CD14-positive monocyte (primary cell): ENCODE measurements around the gene ERBB3. TPM values are rescaled to one million over a fixed set of nuclear protein-coding genes. Genes with fewer than 3 reads are reported as not detected.

Source experiments
- DNase-seq, 3 donors: peaks; one replicate each; pipeline ENCODE4 v3.0.0-alpha.2; 2011 to 2022
- H2AFZ ChIP-seq: 2 replicates; pipeline ENCODE4 v1.6.0; 2012; ENCODE audit warnings: mild to moderate bottlenecking, low read depth, low read length, inconsistent platforms; ENCODE audit not compliant: insufficient read depth, poor library complexity, severe bottlenecking
- H3K27ac ChIP-seq, 2 donors: 1 replicate in 1 of 2; 2 replicates in 1 of 2; pipeline ENCODE4 v1.5.1; 2012 to 2013; ENCODE audit warnings: low read length in 2 of 2, control low read depth in 1 of 2, inconsistent platforms in 1 of 2, low read depth in 1 of 2, mild to moderate bottlenecking in 1 of 2
- H3K27me3 ChIP-seq, 2 donors: one replicate each; pipeline versions ENCODE4 v1.6.0 to v1.6.1; 2011 to 2013; ENCODE audit warnings: low read length in 2 of 2; ENCODE audit not compliant: control insufficient read depth in 2 of 2, insufficient read depth in 2 of 2
- H3K36me3 ChIP-seq, 2 donors: replicated peaks in 1 of 2; 1 replicate in 1 of 2; 2 replicates in 1 of 2; pipeline versions ENCODE4 v1.5.1 to v1.6.1; 2012 to 2013; ENCODE audit warnings: low read length in 2 of 2, control low read depth in 1 of 2, inconsistent platforms in 1 of 2, mild to moderate bottlenecking in 1 of 2; ENCODE audit not compliant: insufficient read depth in 2 of 2, control insufficient read depth in 1 of 2
- H3K4me1 ChIP-seq, 2 donors: 1 replicate in 1 of 2; 2 replicates in 1 of 2; pipeline versions ENCODE4 v1.5.1 to v1.6.1; 2012 to 2013; ENCODE audit warnings: low read length in 2 of 2, control low read depth in 1 of 2, inconsistent platforms in 1 of 2, mild to moderate bottlenecking in 1 of 2, moderate library complexity in 1 of 2; ENCODE audit not compliant: insufficient read depth in 2 of 2, control insufficient read depth in 1 of 2
- H3K4me2 ChIP-seq: replicated peaks from 2 replicates; pipeline ENCODE3; 2012; ENCODE audit warnings: low read length, moderate library complexity, mild to moderate bottlenecking; ENCODE audit not compliant: poor library complexity, severe bottlenecking; ENCODE audit errors: extremely low read depth
- H3K4me3 ChIP-seq, 3 experiments: fragments of 200-600 bp in 1 of 3; sonication (generic) in 1 of 3; replicated peaks in 1 of 3; 1 replicate in 2 of 3; 2 replicates in 1 of 3; pipeline ENCODE4 v1.5.1; 2011 to 2013; ENCODE audit warnings: low read length in 3 of 3, mild to moderate bottlenecking in 3 of 3, control low read depth in 2 of 3, low read depth in 2 of 3, inconsistent platforms in 1 of 3, moderate library complexity in 1 of 3
- H3K79me2 ChIP-seq: 2 replicates; pipeline ENCODE4 v1.6.0; 2012; ENCODE audit warnings: mild to moderate bottlenecking, control low read depth, inconsistent platforms, low read length, moderate library complexity; ENCODE audit not compliant: insufficient read depth
- H3K9ac ChIP-seq: 2 replicates; pipeline ENCODE4 v1.6.0; 2017; ENCODE audit warnings: low read length, mild to moderate bottlenecking; ENCODE audit not compliant: insufficient read depth, poor library complexity, severe bottlenecking
- H3K9me3 ChIP-seq, 2 donors: replicated peaks in 1 of 2; 1 replicate in 1 of 2; 2 replicates in 1 of 2; pipeline versions ENCODE4 v1.5.1 to v1.6.1; 2012 to 2013; ENCODE audit warnings: low read length in 2 of 2, control low read depth in 1 of 2; ENCODE audit not compliant: control insufficient read depth in 1 of 2, insufficient read depth in 1 of 2
- H4K20me1 ChIP-seq: 2 replicates; pipeline ENCODE4 v1.6.0; 2012; ENCODE audit warnings: mild to moderate bottlenecking, low read length, control low read depth, moderate library complexity; ENCODE audit not compliant: insufficient read depth
- H3K27ac Mint-ChIP-seq, 7 donors: one replicate each; pipeline ENCODE4 v1.8.0; 2020; ENCODE audit warnings: mild to moderate bottlenecking in 7 of 7, mixed read lengths in 7 of 7, moderate library complexity in 6 of 7, inconsistent platforms in 2 of 7
- H3K27me3 Mint-ChIP-seq, 3 donors: one replicate each; pipeline ENCODE4 v1.8.0; 2021 to 2022; ENCODE audit warnings: low read depth in 3 of 3, mild to moderate bottlenecking in 3 of 3, mixed read lengths in 3 of 3, moderate library complexity in 3 of 3, inconsistent platforms in 1 of 3
- H3K36me3 Mint-ChIP-seq, 2 donors: one replicate each; pipeline ENCODE4 v1.8.0; 2020; ENCODE audit warnings: mixed read lengths in 2 of 2, inconsistent platforms in 1 of 2, mild to moderate bottlenecking in 1 of 2
- H3K4me1 Mint-ChIP-seq: one replicate; pipeline ENCODE4 v1.8.0; 2020; ENCODE audit warnings: mild to moderate bottlenecking, mixed read lengths
- H3K4me3 Mint-ChIP-seq, 2 donors: one replicate each; pipeline ENCODE4 v1.8.0; 2020; ENCODE audit warnings: mild to moderate bottlenecking in 2 of 2, mixed read lengths in 2 of 2, moderate library complexity in 1 of 2
- H3K9me3 Mint-ChIP-seq, 7 donors: one replicate each; pipeline ENCODE4 v1.8.0; 2020 to 2022; ENCODE audit warnings: mixed read lengths in 7 of 7, mild to moderate bottlenecking in 6 of 7, moderate library complexity in 6 of 7, inconsistent platforms in 2 of 7
- WGBS: methylation state at CpG from one replicate; pipeline ENCODE4 v1.1.5; 2013; ENCODE audit warnings: missing lambda C conversion rate; ENCODE audit not compliant: insufficient coverage; 5-methylcytosine and 5-hydroxymethylcytosine counted together
- intact Hi-C, 2 donors: fragments of 100-400 bp; cut with micrococcal nuclease; formaldehyde crosslinking; loops; one replicate each; pipeline versions ENCODE4 v1.15.0 to v1.15.1; 2023
- polyA plus RNA-seq, 3 donors: library from polyadenylated mRNA; depleted of rRNA in 1 of 3; unstranded in 2 of 3; stranded (reverse) in 1 of 3; fragments of 300-500 nt in 2 of 3; fragments of >200 nt in 1 of 3; fragmentation: Illumina TruSeq in 2 of 3; gene quantifications; 1 replicate in 2 of 3; 2 replicates in 1 of 3; pipeline ENCODE4 v1.2.3, GENCODE V29; 2012 to 2021
- TF ChIP-seq, protein P1 (sequence below): fragments of 200-600 bp; IDR thresholded peaks from one replicate; pipeline ENCODE4 v1.8.0; 2022; ENCODE audit warnings: antibody characterized with exemption, mild to moderate bottlenecking

The ERBB3 gene
- polyA plus RNA-seq, 3 donors = 0.01 TPM; not detected in 2

DNA sequence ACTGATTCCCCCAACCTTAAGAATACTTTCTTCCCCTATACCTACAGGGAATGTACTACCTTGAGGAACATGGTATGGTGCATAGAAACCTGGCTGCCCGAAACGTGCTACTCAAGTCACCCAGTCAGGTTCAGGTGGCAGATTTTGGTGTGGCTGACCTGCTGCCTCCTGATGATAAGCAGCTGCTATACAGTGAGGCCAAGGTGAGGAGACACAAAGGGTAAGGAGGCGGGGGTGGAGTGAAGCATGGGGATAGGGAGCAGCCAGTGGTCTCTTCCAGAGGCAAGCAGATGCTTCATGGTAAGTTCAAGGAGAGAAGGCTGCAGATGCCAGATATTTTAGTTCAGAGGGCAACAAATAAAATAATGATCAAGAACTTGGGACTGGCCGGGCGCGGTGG, 17.8 kb downstream of the ERBB3 start:
- Mint-ChIP-seq H3K9me3 (peaks cover 0 to 1% (median 0%) of the 10 kb centered on the region in 7 donors), H3K27me3 (peaks cover 15 to 28% (median 20%) of the 10 kb centered on the region in 3 donors), H3K36me3 (no peaks in the 10 kb centered on the region), H3K4me3 (no peak overlapping the region), H3K4me1 (peaks cover under 1% of the 10 kb centered on the region), H3K27ac (no peak overlapping the region)
- intact Hi-C loops = no loop called here
- no peak overlapping the region for H3K4me3 ChIP-seq
- no peaks in the 10 kb centered on the region for H3K36me3 ChIP-seq
- TF ChIP-seq, protein P1, sequence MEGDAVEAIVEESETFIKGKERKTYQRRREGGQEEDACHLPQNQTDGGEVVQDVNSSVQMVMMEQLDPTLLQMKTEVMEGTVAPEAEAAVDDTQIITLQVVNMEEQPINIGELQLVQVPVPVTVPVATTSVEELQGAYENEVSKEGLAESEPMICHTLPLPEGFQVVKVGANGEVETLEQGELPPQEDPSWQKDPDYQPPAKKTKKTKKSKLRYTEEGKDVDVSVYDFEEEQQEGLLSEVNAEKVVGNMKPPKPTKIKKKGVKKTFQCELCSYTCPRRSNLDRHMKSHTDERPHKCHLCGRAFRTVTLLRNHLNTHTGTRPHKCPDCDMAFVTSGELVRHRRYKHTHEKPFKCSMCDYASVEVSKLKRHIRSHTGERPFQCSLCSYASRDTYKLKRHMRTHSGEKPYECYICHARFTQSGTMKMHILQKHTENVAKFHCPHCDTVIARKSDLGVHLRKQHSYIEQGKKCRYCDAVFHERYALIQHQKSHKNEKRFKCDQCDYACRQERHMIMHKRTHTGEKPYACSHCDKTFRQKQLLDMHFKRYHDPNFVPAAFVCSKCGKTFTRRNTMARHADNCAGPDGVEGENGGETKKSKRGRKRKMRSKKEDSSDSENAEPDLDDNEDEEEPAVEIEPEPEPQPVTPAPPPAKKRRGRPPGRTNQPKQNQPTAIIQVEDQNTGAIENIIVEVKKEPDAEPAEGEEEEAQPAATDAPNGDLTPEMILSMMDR = no peak
- no peaks in the 10 kb centered on the region for H4K20me1 ChIP-seq
- no peaks in the 10 kb centered on the region for H3K4me1 ChIP-seq
- no peaks in the 10 kb centered on the region for H3K9me3 ChIP-seq
- no peak overlapping the region for H3K9ac ChIP-seq
- H3K27ac ChIP-seq = no peak overlapping the region
- WGBS = 93% methylated on average over 6 of the region's 6 CpGs
- H3K4me2 ChIP-seq = no peak overlapping the region
- no peak for DNase-seq
- no peak overlapping the region for H2AFZ ChIP-seq
- peaks cover 0 to 5% of the 10 kb centered on the region in 2 donors for H3K27me3 ChIP-seq
- no peaks in the 10 kb centered on the region for H3K79me2 ChIP-seq

DNA sequence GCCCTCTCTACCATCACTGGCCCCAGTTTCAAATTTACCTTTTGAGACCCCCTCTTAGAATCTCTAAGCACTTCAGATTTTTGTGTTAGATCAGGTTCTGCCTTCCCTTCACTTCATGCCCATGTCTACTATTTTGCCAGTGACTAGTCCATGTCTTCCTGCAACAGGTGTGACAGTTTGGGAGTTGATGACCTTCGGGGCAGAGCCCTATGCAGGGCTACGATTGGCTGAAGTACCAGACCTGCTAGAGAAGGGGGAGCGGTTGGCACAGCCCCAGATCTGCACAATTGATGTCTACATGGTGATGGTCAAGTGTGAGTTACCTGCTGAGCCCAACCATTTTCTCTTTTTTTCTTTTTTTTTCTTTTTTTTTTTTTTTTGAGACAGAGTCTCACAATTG, 18.6 kb downstream of the ERBB3 start:
- Histone ChIP-seq H3K9me3 (no peaks in the 10 kb centered on the region), H4K20me1 (no peaks in the 10 kb centered on the region), H3K27ac (no peak overlapping the region), H3K9ac (no peak overlapping the region), H3K4me2 (no peak overlapping the region), H3K27me3 (peaks cover 0 to 5% of the 10 kb centered on the region in 2 donors), H2AFZ (no peak overlapping the region), H3K4me3 (no peak overlapping the region), H3K4me1 (peaks cover 3 to 4% of the 10 kb centered on the region in 2 donors), H3K79me2 (no peaks in the 10 kb centered on the region), H3K36me3 (no peaks in the 10 kb centered on the region)
- H3K9me3 Mint-ChIP-seq = peaks cover 0 to 1% (median 0%) of the 10 kb centered on the region in 7 donors
- peaks cover 13 to 26% (median 17%) of the 10 kb centered on the region in 3 donors for H3K27me3 Mint-ChIP-seq
- no peaks in the 10 kb centered on the region for H3K36me3 Mint-ChIP-seq
- no peak overlapping the region for H3K4me3 Mint-ChIP-seq
- no peak for DNase-seq
- intact Hi-C loops = no loop called here
- TF ChIP-seq, protein P1 = no peak
- no peak overlapping the region for H3K27ac Mint-ChIP-seq
- H3K4me1 Mint-ChIP-seq = peaks cover 6% of the 10 kb centered on the region
- WGBS = 100% methylated on average over 2 of the region's 3 CpGs
